GM12874 (cell line): ENCODE data around the gene CACNA2D1.

Experiments used
- TF ChIP-seq, protein P1 (sequence below): IDR thresholded peaks from 2 replicates; pipeline ENCODE4 v1.5.1; 2011; ENCODE audit warnings: low read depth, mild to moderate bottlenecking, control low read depth, low read length, moderate library complexity; ENCODE audit not compliant: insufficient read depth

CACNA2D1 gene

DNA sequence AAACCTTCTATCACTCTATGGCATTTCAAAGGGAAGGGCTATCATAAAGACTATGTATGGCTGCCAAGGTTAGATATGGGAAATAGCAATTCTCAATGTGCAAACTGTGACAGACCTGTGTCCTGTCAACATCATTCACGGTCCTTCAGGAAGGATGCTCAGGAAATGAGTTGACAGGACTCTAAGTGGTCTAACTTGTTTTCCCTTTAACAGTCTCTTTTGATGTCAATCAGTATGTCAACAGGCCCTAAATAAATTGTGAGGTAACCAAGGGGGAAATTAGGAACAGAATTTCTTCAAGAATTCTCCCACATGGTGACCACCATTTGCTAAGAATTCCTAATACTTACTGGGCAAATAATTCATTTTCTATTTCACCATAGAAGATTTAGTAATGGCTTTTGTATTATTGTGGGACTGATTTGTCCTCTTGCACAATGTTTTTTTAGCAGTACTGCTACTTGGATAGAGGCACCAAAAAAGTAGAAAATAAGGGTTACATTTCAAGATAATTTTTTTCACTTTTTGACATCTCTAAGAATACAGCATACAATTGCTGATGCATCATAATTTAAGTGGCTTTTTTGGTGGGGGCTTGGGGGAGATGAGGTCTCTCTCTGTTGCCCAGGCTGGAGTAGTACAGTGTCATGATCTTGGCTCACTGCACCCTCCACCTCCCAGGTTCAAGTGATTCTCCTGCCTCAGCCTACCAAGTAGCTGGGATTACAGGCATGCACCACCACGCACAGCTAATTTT is 275.8 kb downstream of the CACNA2D1 start:
- TF ChIP-seq, protein P1, sequence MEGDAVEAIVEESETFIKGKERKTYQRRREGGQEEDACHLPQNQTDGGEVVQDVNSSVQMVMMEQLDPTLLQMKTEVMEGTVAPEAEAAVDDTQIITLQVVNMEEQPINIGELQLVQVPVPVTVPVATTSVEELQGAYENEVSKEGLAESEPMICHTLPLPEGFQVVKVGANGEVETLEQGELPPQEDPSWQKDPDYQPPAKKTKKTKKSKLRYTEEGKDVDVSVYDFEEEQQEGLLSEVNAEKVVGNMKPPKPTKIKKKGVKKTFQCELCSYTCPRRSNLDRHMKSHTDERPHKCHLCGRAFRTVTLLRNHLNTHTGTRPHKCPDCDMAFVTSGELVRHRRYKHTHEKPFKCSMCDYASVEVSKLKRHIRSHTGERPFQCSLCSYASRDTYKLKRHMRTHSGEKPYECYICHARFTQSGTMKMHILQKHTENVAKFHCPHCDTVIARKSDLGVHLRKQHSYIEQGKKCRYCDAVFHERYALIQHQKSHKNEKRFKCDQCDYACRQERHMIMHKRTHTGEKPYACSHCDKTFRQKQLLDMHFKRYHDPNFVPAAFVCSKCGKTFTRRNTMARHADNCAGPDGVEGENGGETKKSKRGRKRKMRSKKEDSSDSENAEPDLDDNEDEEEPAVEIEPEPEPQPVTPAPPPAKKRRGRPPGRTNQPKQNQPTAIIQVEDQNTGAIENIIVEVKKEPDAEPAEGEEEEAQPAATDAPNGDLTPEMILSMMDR: no peak

DNA sequence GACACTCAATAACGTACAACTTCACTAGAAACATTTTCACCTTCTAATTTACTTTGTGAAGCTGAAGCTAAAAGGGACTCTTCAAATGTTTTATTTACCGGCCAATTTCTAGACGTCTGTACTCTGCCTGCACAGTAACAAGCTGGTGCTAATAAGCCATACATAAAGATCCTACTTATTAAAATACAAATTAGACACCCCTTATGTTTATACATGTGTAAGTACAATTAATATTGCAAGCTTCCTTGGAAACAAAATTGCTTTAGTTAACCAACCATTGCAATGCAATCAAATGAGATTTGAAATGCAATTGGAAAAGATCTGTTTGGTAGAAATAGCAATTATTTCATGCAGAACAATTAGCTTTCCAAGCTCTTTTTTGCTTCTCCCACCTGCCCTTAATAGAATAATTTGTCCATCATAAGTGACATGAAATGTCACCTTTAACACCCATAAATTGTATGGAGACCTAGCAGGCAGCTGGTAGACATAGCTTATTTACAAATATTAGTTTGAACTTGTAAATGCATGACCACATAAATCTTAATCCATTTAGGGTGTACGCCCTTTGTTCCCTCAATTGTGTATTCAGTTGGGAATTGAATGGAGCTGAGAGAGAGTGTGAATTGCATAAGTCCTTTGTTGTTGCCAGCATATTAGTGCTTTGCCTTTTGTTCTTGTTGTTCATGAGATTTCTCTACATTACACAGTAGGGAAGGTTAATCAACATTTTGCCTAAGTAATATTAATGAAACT is 277.1 kb downstream of the CACNA2D1 start:
- TF ChIP-seq, protein P1: no peak

DNA sequence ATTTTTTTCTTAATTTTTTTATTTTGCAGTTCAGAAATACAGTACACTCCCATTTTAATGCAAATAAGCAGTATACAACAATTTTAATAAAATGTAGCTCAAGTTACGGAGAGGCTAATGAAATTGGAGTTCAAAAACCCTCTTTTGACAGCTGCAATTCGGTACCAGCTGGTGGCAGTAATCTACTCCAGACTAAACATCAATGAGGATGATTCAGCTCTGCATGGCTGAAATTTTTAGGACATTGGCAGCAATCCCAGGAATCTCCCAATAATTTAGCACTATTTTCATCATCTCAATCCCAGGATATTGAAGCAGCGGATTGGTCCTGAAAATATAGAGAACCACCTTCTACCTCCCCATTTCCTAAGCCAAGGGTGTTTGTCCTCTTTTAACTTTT is 278.8 kb downstream of the CACNA2D1 start:
- TF ChIP-seq, protein P1: no peak

DNA sequence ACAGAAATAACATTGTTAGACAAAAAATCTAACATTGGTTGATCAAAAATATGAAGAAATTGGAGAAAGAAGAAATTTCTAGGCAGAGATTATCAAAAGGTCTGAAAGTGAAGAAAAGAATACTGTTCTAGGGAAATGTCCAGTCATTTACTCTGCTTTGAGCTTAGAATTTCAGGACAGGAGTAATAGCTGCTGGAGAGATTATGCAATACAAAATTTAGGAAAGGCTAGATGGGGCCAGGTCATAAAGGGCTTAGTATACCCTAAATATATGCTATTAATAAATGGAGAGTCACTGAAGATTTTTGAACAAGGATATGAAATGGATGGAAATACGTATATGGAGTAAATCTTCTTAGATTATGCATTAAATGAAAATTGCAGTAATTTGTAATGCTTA is 279.2 kb downstream of the CACNA2D1 start:
- TF ChIP-seq, protein P1: no peak

DNA sequence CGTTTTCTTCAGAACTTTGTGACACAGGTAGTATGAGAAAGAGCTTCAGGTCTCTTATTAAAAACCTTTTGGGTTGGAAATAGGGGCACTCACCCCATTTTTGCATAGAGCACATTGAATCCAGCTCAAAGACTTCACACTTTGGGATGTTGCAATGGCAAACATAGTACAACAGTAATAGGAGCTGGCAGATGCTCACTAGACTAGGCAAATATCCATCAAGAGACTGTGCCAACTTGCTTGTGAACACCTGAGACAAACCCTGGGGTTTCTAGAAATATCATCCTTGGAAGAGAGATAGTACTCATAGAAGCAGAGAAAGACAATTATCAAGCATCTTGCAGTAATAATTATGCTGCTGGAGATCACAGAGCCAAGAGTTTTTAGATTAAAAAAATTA is 280.0 kb downstream of the CACNA2D1 start:
- TF ChIP-seq, protein P1: no peak

DNA sequence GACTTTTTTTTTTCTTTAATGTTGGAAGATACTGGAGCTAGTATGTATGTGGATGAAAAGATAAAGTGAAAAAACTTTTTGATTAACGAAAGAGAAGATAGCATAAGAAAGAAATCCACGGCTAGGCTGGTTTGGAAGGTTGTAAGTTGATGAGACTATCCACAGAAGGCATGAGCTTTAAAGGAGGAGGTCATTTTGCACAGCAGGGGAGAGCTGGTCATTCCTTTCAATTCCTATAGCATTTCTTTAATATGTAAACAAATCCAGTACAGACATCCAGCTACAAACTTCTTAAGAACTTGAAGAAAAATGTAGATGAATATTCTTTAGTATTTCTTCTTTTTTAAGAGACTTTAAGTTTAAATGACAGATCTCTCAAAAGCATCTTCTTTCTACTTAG is 281.3 kb downstream of the CACNA2D1 start:
- TF ChIP-seq, protein P1: no peak

DNA sequence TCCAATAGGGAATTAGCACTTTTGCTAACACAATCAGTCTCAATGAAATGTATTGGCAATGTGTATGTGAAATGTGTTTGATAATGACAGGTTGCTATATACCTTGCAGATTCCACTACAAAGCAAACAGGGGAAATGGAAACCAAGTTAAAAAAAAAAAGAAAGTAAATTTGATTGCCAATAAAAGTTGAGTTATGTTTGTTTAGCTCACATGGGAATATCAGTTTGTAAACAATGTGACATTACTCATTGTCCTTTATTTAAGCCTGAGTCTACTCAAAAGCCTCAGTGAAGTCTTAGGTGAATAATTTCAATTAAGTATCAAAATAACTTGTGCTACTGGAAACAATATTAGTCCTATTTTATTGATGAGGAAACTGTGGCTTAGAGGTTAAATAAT is 285.2 kb downstream of the CACNA2D1 start:
- TF ChIP-seq, protein P1: no peak
